Astrocyte (in vitro differentiated cells and primary cell): ENCODE data around the gene PAPOLB.

ENCODE experiments used
- CTCF ChIP-seq: IDR thresholded peaks from 2 replicates; pipeline ENCODE4 v1.5.1; 2011; ENCODE audit warnings: low read depth, mild to moderate bottlenecking, inconsistent platforms, low read length, moderate library complexity; ENCODE audit not compliant: insufficient read depth
- EZH2 ChIP-seq: IDR thresholded peaks from 2 replicates; pipeline ENCODE4 v1.6.1; 2012; ENCODE audit warnings: mild to moderate bottlenecking, low read length, inconsistent platforms; ENCODE audit not compliant: insufficient read depth

GRCh38 chr7:4824120-4824775 lies 37.6 kb downstream of the PAPOLB start:
- no peak for TF ChIP-seq CTCF
- TF ChIP-seq EZH2, result no peak
